HepG2 (cell line): ENCODE measurements around the gene NRSN2. TPM values are rescaled to one million over a fixed set of nuclear protein-coding genes. Genes with fewer than 3 reads are reported as not detected.

ENCODE experiments used
- CBFB ChIP-seq: sonication (generic); formaldehyde crosslinking; IDR thresholded peaks from 2 replicates; pipeline ENCODE4 v1.4.0; 2020; ENCODE audit warnings: missing genetic modification reagents
- CC2D1A ChIP-seq: sonication (generic); formaldehyde crosslinking; IDR thresholded peaks from 2 replicates; pipeline ENCODE4 v1.8.1; 2023; ENCODE audit warnings: mild to moderate bottlenecking, missing genetic modification reagents
- KLF16 ChIP-seq, 2 experiments: sonication (generic) in 1 of 2; formaldehyde crosslinking in 1 of 2; IDR thresholded peaks; 2 replicates each; pipeline versions ENCODE4 v1.6.1 to v1.8.0; 2016 to 2023; ENCODE audit warnings: missing genetic modification reagents in 2 of 2, missing compliant biosample characterization in 1 of 2
- NR3C1 ChIP-seq: sonication (generic); formaldehyde crosslinking; IDR thresholded peaks from 2 replicates; pipeline ENCODE4 v1.4.0; 2020; ENCODE audit warnings: missing genetic modification reagents
- PAWR ChIP-seq: sonication (generic); formaldehyde crosslinking; IDR thresholded peaks from 2 replicates; pipeline ENCODE4 v1.4.0; 2020; ENCODE audit warnings: missing genetic modification reagents, mild to moderate bottlenecking, borderline replicate concordance
- SAFB2 ChIP-seq: sonication (generic); formaldehyde crosslinking; IDR thresholded peaks from 2 replicates; pipeline ENCODE4 v1.5.1; 2020; ENCODE audit warnings: missing genetic modification reagents, low read depth, mild to moderate bottlenecking, borderline replicate concordance
- SIX1 ChIP-seq: sonication (generic); formaldehyde crosslinking; IDR thresholded peaks from 2 replicates; pipeline ENCODE4 v1.4.0; 2020; ENCODE audit warnings: missing genetic modification reagents, borderline replicate concordance
- SYNCRIP ChIP-seq: fragments of 200-400 bp; formaldehyde crosslinking; IDR thresholded peaks from 2 replicates; pipeline ENCODE4 v1.6.1; 2018; ENCODE audit warnings: mild to moderate bottlenecking, low read depth, low read length; ENCODE audit not compliant: insufficient read depth
- TCF7 ChIP-seq: sonication (generic); IDR thresholded peaks from 2 replicates; pipeline ENCODE4 v1.6.1; 2016; ENCODE audit warnings: antibody characterized with exemption, low read depth
- XBP1 ChIP-seq: sonication (generic); formaldehyde crosslinking; IDR thresholded peaks from 2 replicates; pipeline ENCODE4 v1.5.0; 2020; ENCODE audit warnings: missing genetic modification reagents
- ZBTB34 ChIP-seq: sonication (generic); formaldehyde crosslinking; IDR thresholded peaks from 2 replicates; pipeline ENCODE4 v1.8.0; 2022; ENCODE audit warnings: mild to moderate bottlenecking, missing genetic modification reagents
- ZC3H13 ChIP-seq: sonication (generic); formaldehyde crosslinking; IDR thresholded peaks from 2 replicates; pipeline ENCODE4 v1.8.1; 2023; ENCODE audit warnings: mild to moderate bottlenecking, missing genetic modification reagents, moderate library complexity
- ZFP37 ChIP-seq: sonication (generic); formaldehyde crosslinking; IDR thresholded peaks from 2 replicates; pipeline ENCODE4 v1.4.0; 2020; ENCODE audit warnings: missing genetic modification reagents, borderline replicate concordance
- ZNF546 ChIP-seq: sonication (generic); formaldehyde crosslinking; conservative IDR thresholded peaks from 2 replicates; pipeline ENCODE4 v1.8.1; 2023; ENCODE audit warnings: mild to moderate bottlenecking, missing genetic modification reagents
- ZNF782 ChIP-seq: sonication (generic); formaldehyde crosslinking; IDR thresholded peaks from 2 replicates; pipeline ENCODE4 v1.4.0; 2020; ENCODE audit warnings: missing genetic modification reagents, mild to moderate bottlenecking, borderline replicate concordance
- ZSCAN5A ChIP-seq: sonication (generic); formaldehyde crosslinking; IDR thresholded peaks from 2 replicates; pipeline ENCODE4 v1.8.0; 2022; ENCODE audit warnings: mild to moderate bottlenecking, missing genetic modification reagents, borderline replicate concordance
- polyA plus RNA-seq, 8 experiments: library from polyadenylated mRNA; depleted of rRNA in 3 of 8; stranded (reverse) in 7 of 8; unstranded in 1 of 8; fragments of >200 nt; fragmentation: Illumina TruSeq in 4 of 8; extraction: Trizol in 4 of 8; gene quantifications; 2 replicates each; pipeline versions ENCODE4 v1.2.1 to v1.2.3, GENCODE V29; 2011 to 2016; ENCODE audit warnings: low read depth in 4 of 8, missing spikeins in 1 of 8, mixed read lengths in 1 of 8; ENCODE audit not compliant: insufficient read depth in 1 of 8
- total RNA-seq, 5 experiments: library from RNA; depleted of rRNA; stranded (reverse); fragments of >200 nt; fragmentation: Illumina TruSeq; extraction: Trizol; gene quantifications; 2 replicates each; pipeline ENCODE4 v1.2.3, GENCODE V29; 2016; ENCODE audit warnings: low read depth in 1 of 5
- TF ChIP-seq, protein P1 (sequence below): sonication (generic); formaldehyde crosslinking; IDR thresholded peaks from 2 replicates; pipeline ENCODE4 v1.4.0; 2020; ENCODE audit warnings: missing genetic modification reagents
- TF ChIP-seq, protein P2 (sequence below): sonication (generic); formaldehyde crosslinking; IDR thresholded peaks from 2 replicates; pipeline ENCODE4 v1.4.0; 2020; ENCODE audit warnings: missing genetic modification reagents, borderline replicate concordance

NRSN2 gene
- total and polyA plus RNA-seq, 2 of the 13 experiments (the other 11 are each of a cell fraction or from before 2014, with no cell fraction given): 32.3 to 49.4 TPM

GRCh38 chr20:348972-349841 is 2.3 kb downstream of the NRSN2 start (continued):
- TF ChIP-seq NR3C1: no peak
- TF ChIP-seq, protein P1, sequence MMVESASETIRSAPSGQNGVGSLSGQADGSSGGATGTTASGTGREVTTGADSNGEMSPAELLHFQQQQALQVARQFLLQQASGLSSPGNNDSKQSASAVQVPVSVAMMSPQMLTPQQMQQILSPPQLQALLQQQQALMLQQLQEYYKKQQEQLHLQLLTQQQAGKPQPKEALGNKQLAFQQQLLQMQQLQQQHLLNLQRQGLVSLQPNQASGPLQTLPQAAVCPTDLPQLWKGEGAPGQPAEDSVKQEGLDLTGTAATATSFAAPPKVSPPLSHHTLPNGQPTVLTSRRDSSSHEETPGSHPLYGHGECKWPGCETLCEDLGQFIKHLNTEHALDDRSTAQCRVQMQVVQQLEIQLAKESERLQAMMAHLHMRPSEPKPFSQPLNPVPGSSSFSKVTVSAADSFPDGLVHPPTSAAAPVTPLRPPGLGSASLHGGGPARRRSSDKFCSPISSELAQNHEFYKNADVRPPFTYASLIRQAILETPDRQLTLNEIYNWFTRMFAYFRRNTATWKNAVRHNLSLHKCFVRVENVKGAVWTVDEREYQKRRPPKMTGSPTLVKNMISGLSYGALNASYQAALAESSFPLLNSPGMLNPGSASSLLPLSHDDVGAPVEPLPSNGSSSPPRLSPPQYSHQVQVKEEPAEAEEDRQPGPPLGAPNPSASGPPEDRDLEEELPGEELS (CRISPR knock-in tag): peak; percentile 88
- TF ChIP-seq ZBTB34 (CRISPR knock-in tag): 0 out of 2 replicates have a peak, but pooled peaks have one; percentile 58
- TF ChIP-seq CC2D1A (CRISPR knock-in tag): 0 out of 2 replicates have a peak, but pooled peaks have one; percentile 46
- no peak for TF ChIP-seq ZC3H13 (CRISPR knock-in tag)
- TF ChIP-seq PAWR (CRISPR knock-in tag): no peak
- 0 out of 2 replicates have a peak, but pooled peaks have one; percentile 16 for TF ChIP-seq ZNF782
- no peak for TF ChIP-seq SYNCRIP
- no peak for TF ChIP-seq SIX1 (CRISPR knock-in tag)
- TF ChIP-seq SAFB2 (CRISPR knock-in tag): no peak; the same call in 1 of the 2 replicates
- TF ChIP-seq ZFP37: 0 out of 2 replicates have a peak, but pooled peaks have one; percentile 74
- TF ChIP-seq, protein P2, sequence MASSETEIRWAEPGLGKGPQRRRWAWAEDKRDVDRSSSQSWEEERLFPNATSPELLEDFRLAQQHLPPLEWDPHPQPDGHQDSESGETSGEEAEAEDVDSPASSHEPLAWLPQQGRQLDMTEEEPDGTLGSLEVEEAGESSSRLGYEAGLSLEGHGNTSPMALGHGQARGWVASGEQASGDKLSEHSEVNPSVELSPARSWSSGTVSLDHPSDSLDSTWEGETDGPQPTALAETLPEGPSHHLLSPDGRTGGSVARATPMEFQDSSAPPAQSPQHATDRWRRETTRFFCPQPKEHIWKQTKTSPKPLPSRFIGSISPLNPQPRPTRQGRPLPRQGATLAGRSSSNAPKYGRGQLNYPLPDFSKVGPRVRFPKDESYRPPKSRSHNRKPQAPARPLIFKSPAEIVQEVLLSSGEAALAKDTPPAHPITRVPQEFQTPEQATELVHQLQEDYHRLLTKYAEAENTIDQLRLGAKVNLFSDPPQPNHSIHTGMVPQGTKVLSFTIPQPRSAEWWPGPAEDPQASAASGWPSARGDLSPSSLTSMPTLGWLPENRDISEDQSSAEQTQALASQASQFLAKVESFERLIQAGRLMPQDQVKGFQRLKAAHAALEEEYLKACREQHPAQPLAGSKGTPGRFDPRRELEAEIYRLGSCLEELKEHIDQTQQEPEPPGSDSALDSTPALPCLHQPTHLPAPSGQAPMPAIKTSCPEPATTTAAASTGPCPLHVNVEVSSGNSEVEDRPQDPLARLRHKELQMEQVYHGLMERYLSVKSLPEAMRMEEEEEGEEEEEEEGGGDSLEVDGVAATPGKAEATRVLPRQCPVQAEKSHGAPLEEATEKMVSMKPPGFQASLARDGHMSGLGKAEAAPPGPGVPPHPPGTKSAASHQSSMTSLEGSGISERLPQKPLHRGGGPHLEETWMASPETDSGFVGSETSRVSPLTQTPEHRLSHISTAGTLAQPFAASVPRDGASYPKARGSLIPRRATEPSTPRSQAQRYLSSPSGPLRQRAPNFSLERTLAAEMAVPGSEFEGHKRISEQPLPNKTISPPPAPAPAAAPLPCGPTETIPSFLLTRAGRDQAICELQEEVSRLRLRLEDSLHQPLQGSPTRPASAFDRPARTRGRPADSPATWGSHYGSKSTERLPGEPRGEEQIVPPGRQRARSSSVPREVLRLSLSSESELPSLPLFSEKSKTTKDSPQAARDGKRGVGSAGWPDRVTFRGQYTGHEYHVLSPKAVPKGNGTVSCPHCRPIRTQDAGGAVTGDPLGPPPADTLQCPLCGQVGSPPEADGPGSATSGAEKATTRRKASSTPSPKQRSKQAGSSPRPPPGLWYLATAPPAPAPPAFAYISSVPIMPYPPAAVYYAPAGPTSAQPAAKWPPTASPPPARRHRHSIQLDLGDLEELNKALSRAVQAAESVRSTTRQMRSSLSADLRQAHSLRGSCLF (CRISPR knock-in tag): no peak
- peak in 1 of 2 experiments; percentile 47; a peak in 1 of 4 replicates for TF ChIP-seq KLF16 (CRISPR knock-in tag; IDR thresholded peaks at IDR 0.05)
- no peak for TF ChIP-seq ZNF546 (CRISPR knock-in tag)
- no peak for TF ChIP-seq XBP1
- no peak for TF ChIP-seq ZSCAN5A (CRISPR knock-in tag)
- TF ChIP-seq CBFB (CRISPR knock-in tag): no peak; the same call in 1 of the 2 replicates
- no peak for TF ChIP-seq TCF7
